H1 (cell line): ENCODE data around the gene CDRT15L2. TPM values are rescaled to one million over a fixed set of nuclear protein-coding genes. Genes with fewer than 3 reads are reported as not detected.
"Not testable (repeated sequence)": the region's sequence is repeated elsewhere in the genome, so short reads cannot be mapped to it uniquely, and the experiment has no call there.

Experiments used
- CTCF ChIA-PET: fragments of 300-600 bp; sonication (Branson Sonifier 250); formaldehyde crosslinking; loops from one replicate; lab custom pipeline; 2021; ENCODE audit not compliant: partially characterized antibody; lab: Charles Lee
- POLR2A ChIA-PET: fragments of 300-600 bp; sonication (Branson Sonifier 250); formaldehyde crosslinking; loops from one replicate; lab custom pipeline; 2021; ENCODE audit warnings: inconsistent platforms; ENCODE audit not compliant: partially characterized antibody; lab: Charles Lee
- DNase-seq, 2 experiments: peaks; one replicate each; pipeline versions ENCODE4 v3.0.0 to v3.0.0-alpha.2; 2010 to 2022; ENCODE audit warnings: low spot score in 2 of 2, low read depth in 1 of 2, mixed read lengths in 1 of 2
- FAIRE-seq: peaks from 2 replicates; lab custom pipeline; 2011; peaks lifted over from hg19 to GRCh38; lab: Jason Lieb, UNC
- H2AFZ ChIP-seq: 2 replicates; pipeline ENCODE4 v1.8.1; 2012; ENCODE audit warnings: low read length, inconsistent platforms
- H2AK5ac ChIP-seq: 2 replicates; pipeline ENCODE4 v1.6.1; 2013; ENCODE audit warnings: low read depth, low read length
- H2BK120ac ChIP-seq: replicated peaks from 2 replicates; pipeline ENCODE3; 2013; ENCODE audit warnings: low read depth, low read length, inconsistent platforms
- H2BK12ac ChIP-seq: 2 replicates; pipeline ENCODE4 v1.6.1; 2013; ENCODE audit warnings: low read depth, low read length
- H2BK15ac ChIP-seq: 2 replicates; pipeline ENCODE4 v1.6.1; 2013; ENCODE audit warnings: low read length
- H2BK20ac ChIP-seq: 2 replicates; pipeline ENCODE4 v1.6.1; 2013; ENCODE audit warnings: low read length
- H2BK5ac ChIP-seq: 2 replicates; pipeline ENCODE4 v1.6.1; 2013; ENCODE audit warnings: low read depth, low read length
- H3K14ac ChIP-seq: 2 replicates; pipeline ENCODE4 v1.6.1; 2013; ENCODE audit warnings: inconsistent platforms; ENCODE audit not compliant: insufficient read length
- H3K18ac ChIP-seq: 2 replicates; pipeline ENCODE4 v1.6.1; 2013; ENCODE audit warnings: low read length; ENCODE audit errors: extremely low read depth
- H3K23ac ChIP-seq: 2 replicates; pipeline ENCODE4 v1.6.1; 2013; ENCODE audit warnings: inconsistent platforms; ENCODE audit not compliant: insufficient read length
- H3K23me2 ChIP-seq: 2 replicates; pipeline ENCODE4 v1.6.1; 2013; ENCODE audit warnings: low read depth, low read length
- H3K27ac ChIP-seq: 2 replicates; pipeline ENCODE4 v1.6.1; 2011; ENCODE audit warnings: low read depth, low read length, inconsistent platforms
- H3K27me3 ChIP-seq, 4 experiments: replicated peaks in 1 of 4; 1 replicate in 1 of 4; 2 replicates in 3 of 4; pipeline versions ENCODE4 v1.6.1 to v1.8.1; 2011 to 2013; ENCODE audit warnings: low read length in 3 of 4, mild to moderate bottlenecking in 3 of 4, inconsistent platforms in 2 of 4, mixed read lengths in 2 of 4, moderate library complexity in 1 of 4; ENCODE audit not compliant: control insufficient read depth in 3 of 4, insufficient read depth in 3 of 4; ENCODE audit errors: extremely low read depth in 1 of 4
- H3K36me3 ChIP-seq, 4 experiments: 2 replicates each; pipeline versions ENCODE4 v1.6.1 to v1.8.1; 2011 to 2013; ENCODE audit warnings: mild to moderate bottlenecking in 4 of 4, low read length in 3 of 4, moderate library complexity in 2 of 4, control low read depth in 1 of 4, inconsistent platforms in 1 of 4; ENCODE audit not compliant: insufficient read depth in 4 of 4, control insufficient read depth in 2 of 4
- H3K4ac ChIP-seq: replicated peaks from 2 replicates; pipeline ENCODE3; 2013; ENCODE audit warnings: low read length, low read depth, mixed read lengths, inconsistent platforms; ENCODE audit not compliant: insufficient read length
- H3K4me1 ChIP-seq, 4 experiments: replicated peaks in 1 of 4; 1 replicate in 1 of 4; 2 replicates in 3 of 4; pipeline versions ENCODE4 v1.6.1 to v1.8.1; 2011 to 2013; ENCODE audit warnings: low read length in 3 of 4, inconsistent platforms in 2 of 4, mixed read lengths in 1 of 4; ENCODE audit not compliant: insufficient read depth in 4 of 4, control insufficient read depth in 3 of 4
- H3K4me2 ChIP-seq, 2 experiments: 2 replicates each; pipeline versions ENCODE4 v1.6.1 to v1.8.1; 2011 to 2013; ENCODE audit warnings: low read depth in 2 of 2, low read length in 2 of 2, control low read depth in 1 of 2, inconsistent platforms in 1 of 2, mild to moderate bottlenecking in 1 of 2; ENCODE audit not compliant: insufficient read depth in 1 of 2
- H3K4me3 ChIP-seq, 4 experiments: fragments of 200-600, 300-600 bp in 1 of 4; sonication (generic), shearing (Covaris generic), sonication (Bioruptor Twin) in 1 of 4; 2 replicates each; pipeline versions ENCODE4 v1.5.1 to v1.8.1; 2011 to 2016; ENCODE audit warnings: low read length in 4 of 4, low read depth in 3 of 4, control low read depth in 2 of 4, inconsistent platforms in 2 of 4, mild to moderate bottlenecking in 2 of 4, mixed read lengths in 1 of 4, moderate library complexity in 1 of 4; ENCODE audit not compliant: insufficient read depth in 2 of 4; ENCODE audit errors: extremely low read depth in 1 of 4
- H3K56ac ChIP-seq: replicated peaks from 2 replicates; pipeline ENCODE3; 2013; ENCODE audit warnings: low read depth, mild to moderate bottlenecking, mixed read lengths, low read length, inconsistent platforms; ENCODE audit not compliant: insufficient read length
- H3K79me1 ChIP-seq: 2 replicates; pipeline ENCODE4 v1.6.1; 2013; ENCODE audit warnings: low read depth, low read length, control low read depth
- H3K79me2 ChIP-seq, 2 experiments: 2 replicates each; pipeline versions ENCODE4 v1.6.1 to v1.8.1; 2012 to 2013; ENCODE audit warnings: low read length in 2 of 2, mild to moderate bottlenecking in 2 of 2, inconsistent platforms in 1 of 2; ENCODE audit not compliant: insufficient read depth in 2 of 2, control insufficient read depth in 1 of 2
- H3K9ac ChIP-seq, 4 experiments: replicated peaks in 1 of 4; 1 replicate in 1 of 4; 2 replicates in 3 of 4; pipeline versions ENCODE4 v1.6.1 to v1.8.1; 2011 to 2013; ENCODE audit warnings: low read depth in 3 of 4, low read length in 3 of 4, control low read depth in 2 of 4, mild to moderate bottlenecking in 2 of 4, moderate library complexity in 2 of 4, inconsistent platforms in 1 of 4; ENCODE audit errors: extremely low read depth in 1 of 4
- H3K9me3 ChIP-seq, 2 experiments: 2 replicates each; pipeline versions ENCODE4 v1.6.1 to v1.8.1; 2012 to 2013; ENCODE audit warnings: mild to moderate bottlenecking in 2 of 2, moderate library complexity in 2 of 2, control low read depth in 1 of 2, inconsistent platforms in 1 of 2, low read depth in 1 of 2, low read length in 1 of 2, mixed read lengths in 1 of 2; ENCODE audit not compliant: insufficient read depth in 2 of 2
- H4K20me1 ChIP-seq, 2 experiments: replicated peaks in 1 of 2; 2 replicates each; pipeline versions ENCODE3 to v1.8.1; 2011 to 2013; ENCODE audit warnings: inconsistent platforms in 2 of 2, low read length in 2 of 2, mild to moderate bottlenecking in 1 of 2; ENCODE audit not compliant: insufficient read depth in 2 of 2, control insufficient read depth in 1 of 2
- H4K5ac ChIP-seq: 2 replicates; pipeline ENCODE4 v1.6.1; 2013; ENCODE audit warnings: low read length, low read depth, mixed read lengths, inconsistent platforms; ENCODE audit not compliant: insufficient read length
- H4K8ac ChIP-seq: 2 replicates; pipeline ENCODE4 v1.8.0; 2013; ENCODE audit warnings: mild to moderate bottlenecking, moderate library complexity, low read length, inconsistent platforms; ENCODE audit not compliant: insufficient read depth; ENCODE audit errors: extremely low read depth
- H4K91ac ChIP-seq: replicated peaks from 2 replicates; pipeline ENCODE3; 2013; ENCODE audit warnings: low read length, mixed read lengths, inconsistent platforms; ENCODE audit not compliant: insufficient read length
- SAP30 ChIP-seq: fragments of 300-600 bp; sonication (generic); IDR thresholded peaks from 2 replicates; pipeline ENCODE4 v1.7.1; 2012; ENCODE audit warnings: low read length, moderate library complexity, mild to moderate bottlenecking, inconsistent platforms; ENCODE audit not compliant: insufficient read depth, insufficient replicate concordance
- SP4 ChIP-seq: IDR thresholded peaks from 2 replicates; pipeline ENCODE4 v1.6.1; 2012; ENCODE audit warnings: low read length, inconsistent platforms
- SRF ChIP-seq: IDR thresholded peaks from 2 replicates; pipeline ENCODE4 v1.6.1; 2011; ENCODE audit warnings: mild to moderate bottlenecking, low read depth, low read length, moderate library complexity
- TEAD4 ChIP-seq: IDR thresholded peaks from 2 replicates; pipeline ENCODE4 v1.6.1; 2012; ENCODE audit warnings: low read depth, low read length, inconsistent platforms, mixed read lengths
- WGBS, 2 experiments: shearing (Covaris generic) in 1 of 2; methylation state at CpG; one replicate each; pipeline versions ENCODE4 v1.1.6 to v1.1.7; 2013 to 2015; ENCODE audit warnings: low lambda C conversion rate in 2 of 2, mixed read lengths in 2 of 2, inconsistent platforms in 1 of 2, low coverage in 1 of 2, missing lambda C conversion rate in 1 of 2; ENCODE audit not compliant: insufficient replicate concordance in 2 of 2, insufficient coverage in 1 of 2, insufficient read length in 1 of 2; ENCODE audit errors: extremely low coverage in 1 of 2, missing lambda C conversion rate in 1 of 2; 5-methylcytosine and 5-hydroxymethylcytosine counted together
- polyA plus RNA-seq, 7 experiments: library from polyadenylated mRNA; depleted of rRNA in 3 of 7; stranded (reverse) in 5 of 7; unstranded in 2 of 7; fragments of >200 nt in 5 of 7; fragments of 200-250 nt in 2 of 7; gene quantifications; 1 replicate in 5 of 7; 2 replicates in 1 of 7; 4 replicates in 1 of 7; pipeline versions ENCODE4 v1.2.1 to v1.2.3, GENCODE V29; 2011 to 2013; ENCODE audit warnings: missing spikeins in 2 of 7, mixed read lengths in 2 of 7
- total RNA-seq: library from RNA; stranded (reverse); fragmentation: NEBNext Ultra II Directional; extraction: Animal tissue kit (Norgen Biotek cat#: 25700); gene quantifications from 2 replicates; pipeline ENCODE4 v1.2.1, GENCODE V29; 2021
- TF ChIP-seq, protein P1 (sequence below): IDR thresholded peaks from 2 replicates; pipeline ENCODE4 v1.6.1; 2011; ENCODE audit warnings: low read depth, mild to moderate bottlenecking, low read length; ENCODE audit not compliant: insufficient read depth
- TF ChIP-seq, protein P2 (sequence below): IDR thresholded peaks from 2 replicates; pipeline ENCODE4 v1.6.1; 2012; ENCODE audit warnings: low read length, inconsistent platforms

CDRT15L2 gene
- total and polyA plus RNA-seq, 2 of the 8 experiments (the other 6 are each of a cell fraction or from before 2014, with no cell fraction given), result not detected

- TF ChIP-seq, protein P1, sequence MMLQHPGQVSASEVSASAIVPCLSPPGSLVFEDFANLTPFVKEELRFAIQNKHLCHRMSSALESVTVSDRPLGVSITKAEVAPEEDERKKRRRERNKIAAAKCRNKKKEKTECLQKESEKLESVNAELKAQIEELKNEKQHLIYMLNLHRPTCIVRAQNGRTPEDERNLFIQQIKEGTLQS, result no peak
- TF ChIP-seq TEAD4 (no peak), SAP30 (no peak), SP4 (no peak), SRF (no peak)
- TF ChIP-seq, protein P2, sequence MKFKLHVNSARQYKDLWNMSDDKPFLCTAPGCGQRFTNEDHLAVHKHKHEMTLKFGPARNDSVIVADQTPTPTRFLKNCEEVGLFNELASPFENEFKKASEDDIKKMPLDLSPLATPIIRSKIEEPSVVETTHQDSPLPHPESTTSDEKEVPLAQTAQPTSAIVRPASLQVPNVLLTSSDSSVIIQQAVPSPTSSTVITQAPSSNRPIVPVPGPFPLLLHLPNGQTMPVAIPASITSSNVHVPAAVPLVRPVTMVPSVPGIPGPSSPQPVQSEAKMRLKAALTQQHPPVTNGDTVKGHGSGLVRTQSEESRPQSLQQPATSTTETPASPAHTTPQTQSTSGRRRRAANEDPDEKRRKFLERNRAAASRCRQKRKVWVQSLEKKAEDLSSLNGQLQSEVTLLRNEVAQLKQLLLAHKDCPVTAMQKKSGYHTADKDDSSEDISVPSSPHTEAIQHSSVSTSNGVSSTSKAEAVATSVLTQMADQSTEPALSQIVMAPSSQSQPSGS, result no peak
Measured at GRCh38 chr17:20613905-20614304, 34.4 kb downstream of the CDRT15L2 start (continued).

DNA sequence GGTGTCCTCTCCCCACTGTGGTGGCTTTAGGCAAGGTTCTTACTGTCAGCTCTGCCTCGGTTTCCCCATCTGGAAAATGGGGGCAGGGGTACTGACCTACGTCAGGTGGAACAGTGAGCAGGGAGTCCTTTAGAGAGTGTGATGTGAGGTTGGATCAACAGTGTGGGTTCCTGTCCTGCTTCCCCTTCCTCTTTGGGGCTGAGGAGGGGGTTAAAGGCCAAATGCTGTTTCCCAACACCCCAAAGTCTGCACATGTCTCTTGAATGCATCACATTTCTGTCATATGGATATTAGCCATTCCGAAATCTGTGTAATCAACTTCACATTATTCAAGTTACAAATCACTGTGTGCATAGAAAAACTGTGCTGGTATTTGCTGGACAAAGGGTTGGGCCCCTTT, 35.9 kb downstream of the CDRT15L2 start:
- H2BK12ac ChIP-seq, H2BK120ac ChIP-seq, H2BK5ac ChIP-seq, H2BK20ac ChIP-seq, H3K27me3 ChIP-seq, H3K79me2 ChIP-seq, H3K4me1 ChIP-seq, H3K79me1 ChIP-seq, H3K23ac ChIP-seq, H2BK15ac ChIP-seq, H3K4ac ChIP-seq, H4K8ac ChIP-seq, H3K23me2 ChIP-seq, H3K9ac ChIP-seq, DNase-seq, H3K9me3 ChIP-seq, H3K14ac ChIP-seq, H3K56ac ChIP-seq, H2AK5ac ChIP-seq, H3K4me3 ChIP-seq, H3K4me2 ChIP-seq, H3K18ac ChIP-seq, H4K91ac ChIP-seq, H2AFZ ChIP-seq, FAIRE-seq, POLR2A ChIA-PET, H3K27ac ChIP-seq, H4K5ac ChIP-seq, H4K20me1 ChIP-seq, H3K36me3 ChIP-seq: not testable (repeated sequence)
- WGBS, 2 experiments, result 89% methylated on average over 3 of the region's 3 CpGs; no CpG with 5 or more reads in 1 of the 2 experiments
- CTCF ChIA-PET, result interaction anchor here (0.7 kb wide), 1 partner anchor 518 kb away, joined by 4 read pairs; no protein-coding TSS in a partner anchor
